ENCODE measurements around the gene CCDC38. TPM values are rescaled to one million over a fixed set of nuclear protein-coding genes. Genes with fewer than 3 reads are reported as not detected.
"Not testable (repeated sequence)": the region's sequence is repeated elsewhere in the genome, so short reads cannot be mapped to it uniquely, and the experiment has no call there.

CCDC38 gene
- total RNA-seq, 1 experiment from 2014 or later, result not detected

DNA sequence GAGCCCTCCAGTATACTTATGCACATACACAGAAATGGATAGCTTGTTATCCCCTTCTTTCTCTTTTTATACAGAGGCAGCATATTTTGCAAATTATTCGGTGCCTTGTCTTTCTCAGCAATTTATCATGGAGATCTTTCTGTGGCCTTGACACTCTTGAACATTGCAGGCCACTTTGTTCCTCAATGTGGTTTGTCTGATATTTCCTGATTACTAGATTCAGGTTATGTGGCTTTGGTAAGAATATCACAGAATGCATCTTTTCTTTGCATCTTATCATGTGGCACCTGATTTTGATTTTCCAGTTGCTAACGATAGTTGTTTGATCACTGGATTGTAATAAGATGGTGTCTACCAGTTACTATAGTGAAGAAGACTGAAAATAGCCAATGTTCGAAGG lies 90.8 kb downstream of the CCDC38 start:
- CTCF ChIA-PET, result no interaction called here
- no peak for ATAC-seq
- TF ChIP-seq, protein P1, sequence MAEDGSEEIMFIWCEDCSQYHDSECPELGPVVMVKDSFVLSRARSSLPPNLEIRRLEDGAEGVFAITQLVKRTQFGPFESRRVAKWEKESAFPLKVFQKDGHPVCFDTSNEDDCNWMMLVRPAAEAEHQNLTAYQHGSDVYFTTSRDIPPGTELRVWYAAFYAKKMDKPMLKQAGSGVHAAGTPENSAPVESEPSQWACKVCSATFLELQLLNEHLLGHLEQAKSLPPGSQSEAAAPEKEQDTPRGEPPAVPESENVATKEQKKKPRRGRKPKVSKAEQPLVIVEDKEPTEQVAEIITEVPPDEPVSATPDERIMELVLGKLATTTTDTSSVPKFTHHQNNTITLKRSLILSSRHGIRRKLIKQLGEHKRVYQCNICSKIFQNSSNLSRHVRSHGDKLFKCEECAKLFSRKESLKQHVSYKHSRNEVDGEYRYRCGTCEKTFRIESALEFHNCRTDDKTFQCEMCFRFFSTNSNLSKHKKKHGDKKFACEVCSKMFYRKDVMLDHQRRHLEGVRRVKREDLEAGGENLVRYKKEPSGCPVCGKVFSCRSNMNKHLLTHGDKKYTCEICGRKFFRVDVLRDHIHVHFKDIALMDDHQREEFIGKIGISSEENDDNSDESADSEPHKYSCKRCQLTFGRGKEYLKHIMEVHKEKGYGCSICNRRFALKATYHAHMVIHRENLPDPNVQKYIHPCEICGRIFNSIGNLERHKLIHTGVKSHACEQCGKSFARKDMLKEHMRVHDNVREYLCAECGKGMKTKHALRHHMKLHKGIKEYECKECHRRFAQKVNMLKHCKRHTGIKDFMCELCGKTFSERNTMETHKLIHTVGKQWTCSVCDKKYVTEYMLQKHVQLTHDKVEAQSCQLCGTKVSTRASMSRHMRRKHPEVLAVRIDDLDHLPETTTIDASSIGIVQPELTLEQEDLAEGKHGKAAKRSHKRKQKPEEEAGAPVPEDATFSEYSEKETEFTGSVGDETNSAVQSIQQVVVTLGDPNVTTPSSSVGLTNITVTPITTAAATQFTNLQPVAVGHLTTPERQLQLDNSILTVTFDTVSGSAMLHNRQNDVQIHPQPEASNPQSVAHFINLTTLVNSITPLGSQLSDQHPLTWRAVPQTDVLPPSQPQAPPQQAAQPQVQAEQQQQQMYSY (CRISPR knock-in tag; IDR thresholded peaks at IDR 0.05), result no peak
- no peak for TF ChIP-seq MYBL2 (CRISPR knock-in tag; IDR thresholded peaks at IDR 0.05)
- TF ChIP-seq SP1 (CRISPR knock-in tag; conservative IDR thresholded peaks at IDR 0.05), result no peak
- TF ChIP-seq ATF3 (CRISPR knock-in tag; conservative IDR thresholded peaks at IDR 0.05), result no peak
- no peak for TF ChIP-seq ZNF263 (CRISPR knock-in tag; IDR thresholded peaks at IDR 0.05; ENCODE audit: low read depth)
- no peak for TF ChIP-seq ZNF219 (CRISPR knock-in tag; IDR thresholded peaks at IDR 0.05; ENCODE audit: borderline replicate concordance)
- TF ChIP-seq ZBTB21 (CRISPR knock-in tag; IDR thresholded peaks at IDR 0.05; ENCODE audit: borderline replicate concordance), result no peak
- Mint-ChIP-seq H3K27me3 (ENCODE audit: low read depth) (no peaks in the 10 kb centered on the region), H3K4me3 (no peak overlapping the region), H3K27ac (no peak overlapping the region), H3K4me1 (peaks cover 14% of the 10 kb centered on the region), H3K9me3 (no peaks in the 10 kb centered on the region), H3K36me3 (no peaks in the 10 kb centered on the region)
- DNase-seq (ENCODE audit: low spot score), result no peak
- POLR2A ChIA-PET, result no interaction called here

DNA sequence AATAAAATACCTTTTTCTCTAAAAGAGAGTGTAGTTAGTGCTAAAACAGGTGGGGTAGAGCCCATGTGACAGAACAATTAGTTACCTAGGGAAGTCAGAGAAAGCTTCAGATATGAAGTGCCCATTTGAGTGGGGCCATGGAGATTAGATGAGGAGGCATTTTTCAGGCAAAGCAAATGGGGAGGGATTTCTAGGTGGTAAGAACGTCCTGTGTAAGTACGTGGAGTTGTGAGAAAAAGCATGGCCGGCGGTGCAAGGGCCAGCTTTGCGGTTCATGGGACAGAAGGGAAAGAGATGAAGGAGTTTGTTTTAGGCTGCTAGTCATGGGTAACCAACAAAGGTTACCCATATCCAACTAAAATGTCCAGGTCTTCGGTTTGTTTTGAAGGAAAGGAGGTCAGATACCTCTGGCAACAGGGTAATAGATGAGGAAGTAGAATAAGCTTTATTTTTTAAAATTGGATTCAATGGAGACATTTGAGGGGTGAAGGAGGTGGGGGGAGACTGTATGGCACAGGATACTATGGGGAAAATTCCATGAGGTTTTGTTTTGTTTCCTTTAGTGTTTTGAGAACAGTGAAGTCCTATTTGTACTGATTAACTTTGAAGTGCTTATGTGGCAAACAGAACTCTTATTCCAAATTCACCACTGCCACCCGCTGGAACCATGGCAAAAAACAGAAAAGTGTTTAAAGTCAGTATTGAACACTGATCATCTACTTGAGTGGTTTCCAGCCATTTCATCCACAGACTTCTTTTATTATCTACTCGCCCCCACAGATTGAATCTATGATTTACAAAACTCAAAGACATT lies 93.6 kb downstream of the CCDC38 start:
- TF ChIP-seq ATF1 (CRISPR knock-in tag; IDR thresholded peaks at IDR 0.05) (no peak), ZNF263 (CRISPR knock-in tag; IDR thresholded peaks at IDR 0.05; ENCODE audit: low read depth) (no peak), RORB (CRISPR knock-in tag; IDR thresholded peaks at IDR 0.05) (no peak), STAT6 (CRISPR knock-in tag; conservative IDR thresholded peaks at IDR 0.05; ENCODE audit: low read depth) (no peak), ZNF138 (CRISPR knock-in tag; conservative IDR thresholded peaks at IDR 0.05) (no peak), ZSCAN18 (CRISPR knock-in tag; IDR thresholded peaks at IDR 0.05) (no peak)
- TF ChIP-seq, protein P2, sequence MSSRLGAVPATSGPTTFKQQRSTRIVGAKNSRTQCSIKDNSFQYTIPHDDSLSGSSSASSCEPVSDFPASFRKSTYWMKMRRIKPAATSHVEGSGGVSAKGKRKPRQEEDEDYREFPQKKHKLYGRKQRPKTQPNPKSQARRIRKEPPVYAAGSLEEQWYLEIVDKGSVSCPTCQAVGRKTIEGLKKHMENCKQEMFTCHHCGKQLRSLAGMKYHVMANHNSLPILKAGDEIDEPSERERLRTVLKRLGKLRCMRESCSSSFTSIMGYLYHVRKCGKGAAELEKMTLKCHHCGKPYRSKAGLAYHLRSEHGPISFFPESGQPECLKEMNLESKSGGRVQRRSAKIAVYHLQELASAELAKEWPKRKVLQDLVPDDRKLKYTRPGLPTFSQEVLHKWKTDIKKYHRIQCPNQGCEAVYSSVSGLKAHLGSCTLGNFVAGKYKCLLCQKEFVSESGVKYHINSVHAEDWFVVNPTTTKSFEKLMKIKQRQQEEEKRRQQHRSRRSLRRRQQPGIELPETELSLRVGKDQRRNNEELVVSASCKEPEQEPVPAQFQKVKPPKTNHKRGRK (CRISPR knock-in tag; IDR thresholded peaks at IDR 0.05; ENCODE audit: borderline replicate concordance), result no peak
- ChIA-PET CTCF (interaction anchor here (0.6 to 1.0 kb wide), 3 partner anchors 235 to 266 kb away, joined by 3 to 4 read pairs (median 4); no protein-coding TSS in a partner anchor), POLR2A (no interaction called here)
- no peaks in the 10 kb centered on the region for H3K27me3 Mint-ChIP-seq (ENCODE audit: low read depth)
- no peaks in the 10 kb centered on the region for H3K36me3 Mint-ChIP-seq
- H3K27ac Mint-ChIP-seq, result peak overlapping the region; percentile 6
- DNase-seq (ENCODE audit: low spot score), result no peak
- H3K9me3 Mint-ChIP-seq, result no peaks in the 10 kb centered on the region
- ATAC-seq, result peak; percentile 59
- H3K4me1 Mint-ChIP-seq, result peaks cover 7% of the 10 kb centered on the region
- no peak overlapping the region for H3K4me3 Mint-ChIP-seq

GRCh38 chr12:95842426-95842825 lies 100.0 kb downstream of the CCDC38 start:
- DNase-seq (ENCODE audit: low spot score); CTCF ChIA-PET; H3K4me1 Mint-ChIP-seq; POLR2A ChIA-PET; ATAC-seq; H3K9me3 Mint-ChIP-seq; H3K36me3 Mint-ChIP-seq; H3K27ac Mint-ChIP-seq; H3K27me3 Mint-ChIP-seq (ENCODE audit: low read depth); H3K4me3 Mint-ChIP-seq: not testable (repeated sequence)

Data from WTC11 (cell line).